Esophagus squamous epithelium (tissue), 5 donors: ENCODE measurements around the gene LCTL. TPM values are rescaled to one million over a fixed set of nuclear protein-coding genes. Genes with fewer than 3 reads are reported as not detected.

ENCODE experiments used
- DNase-seq: peaks from one replicate; lab custom pipeline; 2025; lab: John Stamatoyannopoulos, UW
- H3K27ac ChIP-seq, 4 donors: fragments of 200-600 bp; sonication (generic); one replicate each; pipeline ENCODE4 v1.5.1; 2016 to 2019; ENCODE audit warnings: mild to moderate bottlenecking in 1 of 4
- H3K27me3 ChIP-seq, 4 donors: fragments of 200-600 bp; sonication (generic); 1 replicate in 3 of 4; 2 replicates in 1 of 4; pipeline versions ENCODE4 v1.5.1 to v1.6.0; 2017 to 2021; ENCODE audit warnings: antibody characterized with exemption in 1 of 4
- H3K36me3 ChIP-seq, 3 donors: fragments of 200-600 bp; sonication (generic); one replicate each; pipeline ENCODE4 v1.5.1; 2016 to 2019
- H3K4me1 ChIP-seq, 3 donors: fragments of 200-600 bp; sonication (generic); one replicate each; pipeline ENCODE4 v1.5.1; 2017 to 2019
- H3K4me3 ChIP-seq, 4 donors: fragments of 200-600 bp; sonication (generic); 1 replicate in 3 of 4; 2 replicates in 1 of 4; pipeline ENCODE4 v1.5.1; 2016 to 2019; ENCODE audit warnings: mild to moderate bottlenecking in 2 of 4, moderate library complexity in 1 of 4
- H3K9me3 ChIP-seq, 3 donors: fragments of 200-600 bp; sonication (generic); one replicate each; pipeline ENCODE4 v1.5.1; 2016 to 2019
- POLR2A ChIP-seq, 4 donors: fragments of 450-650 bp; IDR thresholded peaks; one replicate each; pipeline ENCODE4 v1.6.1; 2017; ENCODE audit warnings: antibody characterized with exemption in 4 of 4, mild to moderate bottlenecking in 4 of 4, moderate library complexity in 3 of 4
- WGBS, 2 donors: methylation state at CpG; one replicate each; pipeline ENCODE4 v1.1.5; 2018; 5-methylcytosine and 5-hydroxymethylcytosine counted together
- intact Hi-C: fragments of 100-400 bp; cut with DNase I; formaldehyde crosslinking; loops from one replicate; pipeline ENCODE4 v1.15.0; 2022
- total RNA-seq, 4 donors: library from RNA; depleted of rRNA; stranded (reverse); fragments of >200 nt; gene quantifications; one replicate each; pipeline ENCODE4 v1.1.0, GENCODE V29; 2016
- TF ChIP-seq, protein P1 (sequence below), 6 experiments: fragments of 450-650 bp in 4 of 6; fragments of 200-600 bp in 2 of 6; sonication (generic) in 2 of 6; IDR thresholded peaks; one replicate each; pipeline ENCODE4 v1.5.1; 2016 to 2019; ENCODE audit warnings: antibody characterized with exemption in 6 of 6, mild to moderate bottlenecking in 4 of 6, moderate library complexity in 4 of 6
- donor health status: DM: yes; HTN: yes; CAD: no.

Gene LCTL
- total RNA-seq, 4 donors from 2014 or later = not detected

DNA sequence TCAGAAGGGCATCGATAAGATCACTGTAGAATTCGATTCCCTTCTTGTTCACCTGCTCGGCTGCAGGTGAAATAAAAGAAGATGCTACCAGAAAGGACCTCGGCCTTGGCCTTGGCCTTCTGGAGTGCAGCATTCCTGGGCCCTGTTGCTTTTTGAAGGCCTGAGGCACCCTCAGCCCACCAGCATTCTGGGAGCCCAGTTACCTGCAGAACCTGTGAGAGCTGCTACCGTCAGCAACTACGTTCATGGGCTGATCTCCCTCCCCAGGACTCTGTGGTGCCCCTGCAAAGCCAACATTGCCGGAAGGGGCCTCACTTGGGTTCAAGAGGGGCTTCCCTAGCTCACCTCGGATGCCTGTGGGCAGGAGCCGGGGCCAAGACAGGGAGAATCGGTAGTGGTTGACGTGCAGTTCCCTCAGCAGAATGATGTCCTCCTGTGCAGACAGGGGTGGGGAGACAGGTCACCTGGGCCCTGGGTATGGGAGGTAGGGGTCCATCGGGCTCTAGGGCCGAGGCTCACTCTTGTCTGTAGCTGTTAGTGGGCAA is 2.2 kb downstream of the LCTL start:
- Histone ChIP-seq H3K27me3 (no peaks in the 10 kb centered on the region), H3K4me3 (no peak overlapping the region), H3K36me3 (no peaks in the 10 kb centered on the region), H3K9me3 (no peaks in the 10 kb centered on the region), H3K4me1 (peaks cover 0 to 6% (median 2%) of the 10 kb centered on the region in 3 donors), H3K27ac (no peak overlapping the region)
- 91 to 93% methylated on average over 7 to 8 of the region's 13 CpGs for WGBS, 2 donors
- no peak for TF ChIP-seq POLR2A (IDR thresholded peaks at IDR 0.05)
- TF ChIP-seq, protein P1, sequence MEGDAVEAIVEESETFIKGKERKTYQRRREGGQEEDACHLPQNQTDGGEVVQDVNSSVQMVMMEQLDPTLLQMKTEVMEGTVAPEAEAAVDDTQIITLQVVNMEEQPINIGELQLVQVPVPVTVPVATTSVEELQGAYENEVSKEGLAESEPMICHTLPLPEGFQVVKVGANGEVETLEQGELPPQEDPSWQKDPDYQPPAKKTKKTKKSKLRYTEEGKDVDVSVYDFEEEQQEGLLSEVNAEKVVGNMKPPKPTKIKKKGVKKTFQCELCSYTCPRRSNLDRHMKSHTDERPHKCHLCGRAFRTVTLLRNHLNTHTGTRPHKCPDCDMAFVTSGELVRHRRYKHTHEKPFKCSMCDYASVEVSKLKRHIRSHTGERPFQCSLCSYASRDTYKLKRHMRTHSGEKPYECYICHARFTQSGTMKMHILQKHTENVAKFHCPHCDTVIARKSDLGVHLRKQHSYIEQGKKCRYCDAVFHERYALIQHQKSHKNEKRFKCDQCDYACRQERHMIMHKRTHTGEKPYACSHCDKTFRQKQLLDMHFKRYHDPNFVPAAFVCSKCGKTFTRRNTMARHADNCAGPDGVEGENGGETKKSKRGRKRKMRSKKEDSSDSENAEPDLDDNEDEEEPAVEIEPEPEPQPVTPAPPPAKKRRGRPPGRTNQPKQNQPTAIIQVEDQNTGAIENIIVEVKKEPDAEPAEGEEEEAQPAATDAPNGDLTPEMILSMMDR (IDR thresholded peaks at IDR 0.05) = no peak
- intact Hi-C loops = no loop called here
- DNase-seq = no peak

DNA sequence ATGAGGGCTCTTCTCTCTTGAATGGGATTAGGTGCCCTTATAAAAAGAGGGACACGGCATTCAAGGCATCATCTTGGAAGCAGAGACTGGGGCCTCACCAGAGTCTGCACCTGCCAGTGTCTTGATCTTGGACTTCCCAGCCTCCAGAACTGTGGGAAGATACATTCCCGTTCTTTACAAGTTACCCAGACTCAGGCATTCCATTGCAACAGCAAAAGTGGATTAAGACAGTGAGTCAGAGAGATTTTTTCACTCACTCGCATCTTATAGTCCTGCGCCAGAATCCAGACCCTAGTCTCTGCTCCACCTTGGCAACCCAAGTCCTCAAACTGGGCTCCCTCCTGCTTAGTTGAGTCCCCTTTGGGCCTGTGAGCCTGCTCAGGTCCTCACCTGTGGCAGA is 2.7 kb downstream of the LCTL start:
- DNase-seq = no peak
- Histone ChIP-seq H3K4me1 (peaks cover 0 to 6% (median 2%) of the 10 kb centered on the region in 3 donors), H3K9me3 (no peaks in the 10 kb centered on the region), H3K27me3 (no peaks in the 10 kb centered on the region), H3K27ac (no peak overlapping the region), H3K36me3 (no peaks in the 10 kb centered on the region), H3K4me3 (no peak overlapping the region)
- 72 to 82% methylated on average over 3 to 4 of the region's 4 CpGs for WGBS, 2 donors
- intact Hi-C loops = no loop called here
- TF ChIP-seq, protein P1 (IDR thresholded peaks at IDR 0.05) = no peak

DNA sequence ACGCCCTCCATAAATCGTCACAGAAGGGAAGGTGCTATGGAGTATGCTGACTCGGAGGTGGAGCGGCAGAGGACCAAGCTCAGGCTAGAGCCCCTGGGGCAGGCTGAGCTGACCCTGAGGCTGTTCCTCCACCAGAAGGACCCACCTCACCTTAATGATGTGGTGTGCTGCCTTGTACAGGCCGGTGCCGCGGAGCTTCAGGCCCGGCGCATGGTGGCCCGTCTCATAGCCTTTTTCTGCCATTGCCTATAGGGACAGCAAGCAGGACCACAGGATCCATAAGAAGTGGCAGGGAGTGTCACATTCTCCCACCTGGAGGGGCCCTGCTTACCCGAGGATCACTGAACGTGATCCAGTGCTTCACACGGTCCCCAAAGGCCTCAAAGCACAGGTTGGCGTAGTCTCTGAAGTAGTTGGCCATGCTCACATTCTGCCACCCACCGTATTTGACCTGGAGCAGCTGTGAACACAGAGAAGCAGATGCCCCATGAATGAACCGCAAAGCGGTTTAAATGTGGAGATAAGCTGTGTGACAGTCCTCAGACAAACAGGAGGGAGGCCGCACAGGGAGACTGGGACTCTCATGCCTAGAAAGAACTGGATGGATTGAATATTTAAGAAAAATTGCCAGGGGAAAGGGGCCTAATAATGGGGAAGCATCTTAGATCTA is 4.8 kb downstream of the LCTL start:
- DNase-seq = no peak
- Histone ChIP-seq H3K36me3 (no peaks in the 10 kb centered on the region), H3K27ac (no peak overlapping the region), H3K27me3 (no peaks in the 10 kb centered on the region), H3K4me1 (no peaks in the 10 kb centered on the region), H3K4me3 (no peak overlapping the region), H3K9me3 (no peaks in the 10 kb centered on the region)
- intact Hi-C loops = no loop called here
- WGBS, 2 donors = 87 to 95% methylated on average over 6 to 16 of the region's 18 CpGs
- no peak for TF ChIP-seq POLR2A (IDR thresholded peaks at IDR 0.05)

DNA sequence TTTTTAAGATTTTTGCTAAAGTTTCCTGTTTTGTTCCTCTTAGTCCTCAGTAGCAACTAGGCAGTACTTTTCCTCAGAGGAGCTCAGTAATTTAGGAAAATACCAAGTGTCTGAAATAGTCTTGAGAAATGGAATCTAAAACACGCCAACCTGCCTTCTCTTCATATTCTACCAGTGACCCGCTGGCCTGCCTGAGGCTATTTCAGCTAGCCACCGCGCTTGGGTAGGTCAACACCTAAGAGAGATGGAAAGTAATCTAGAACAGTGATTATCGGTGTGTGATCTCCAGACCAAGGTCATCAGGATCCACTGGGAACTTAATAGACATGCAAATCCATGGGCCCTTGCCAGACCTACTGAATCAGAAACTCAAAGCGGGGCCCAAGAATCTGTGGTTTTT is 7.5 kb downstream of the LCTL start:
- no peak for DNase-seq
- no peaks in the 10 kb centered on the region for H3K9me3 ChIP-seq
- WGBS, 2 donors = 88 to 98% methylated on average over 6 of the region's 6 CpGs
- H3K27me3 ChIP-seq = no peaks in the 10 kb centered on the region
- intact Hi-C loops = no loop called here
- no peak for TF ChIP-seq POLR2A (IDR thresholded peaks at IDR 0.05)
- TF ChIP-seq, protein P1 (IDR thresholded peaks at IDR 0.05) = no peak
- H3K4me1 ChIP-seq = no peaks in the 10 kb centered on the region
- no peak overlapping the region for H3K27ac ChIP-seq
- no peak overlapping the region for H3K4me3 ChIP-seq
- H3K36me3 ChIP-seq = no peaks in the 10 kb centered on the region

DNA sequence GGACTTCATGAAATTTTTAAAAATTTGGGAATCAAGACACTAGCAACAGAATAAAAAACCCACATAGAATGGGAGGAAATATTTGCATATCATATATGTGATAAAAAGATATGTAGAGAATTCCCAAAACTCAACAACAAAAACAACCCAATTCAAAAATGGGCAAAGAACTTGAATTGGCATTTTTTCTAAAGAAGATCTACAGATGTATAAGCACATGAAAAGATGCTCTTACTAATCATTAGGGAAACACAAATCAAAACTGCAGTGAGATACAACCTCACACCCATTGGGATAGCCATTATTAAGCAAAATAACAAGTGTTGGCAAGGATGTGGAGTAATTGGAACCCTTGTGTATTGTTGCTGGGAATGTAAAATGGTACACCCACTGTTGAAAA is 10.1 kb downstream of the LCTL start:
- intact Hi-C loops = no loop called here
- Histone ChIP-seq H3K27ac (no peak overlapping the region), H3K4me1 (no peaks in the 10 kb centered on the region), H3K9me3 (no peaks in the 10 kb centered on the region), H3K36me3 (no peaks in the 10 kb centered on the region), H3K27me3 (no peaks in the 10 kb centered on the region), H3K4me3 (no peak overlapping the region)
- TF ChIP-seq, protein P1 (IDR thresholded peaks at IDR 0.05) = no peak
- TF ChIP-seq POLR2A (IDR thresholded peaks at IDR 0.05) = no peak
- no peak for DNase-seq
